Upper lobe of left lung (tissue), 6 donors: ENCODE results near the gene KLF3. TPM values are rescaled to one million over a fixed set of nuclear protein-coding genes. Genes with fewer than 3 reads are reported as not detected.
"Not testable (repeated sequence)": the region's sequence is repeated elsewhere in the genome, so short reads cannot be mapped to it uniquely, and the experiment has no call there.

Source experiments
- ATAC-seq, 2 donors: fragments of 200-7000 bp; cut with Tn5 transposase; one replicate each; pipeline ENCODE4 v1.9.1; 2022; ENCODE audit warnings: mild to moderate bottlenecking in 2 of 2, moderate library complexity in 2 of 2; ENCODE audit not compliant: low FRiP score in 2 of 2
- DNase-seq, 2 donors: peaks; one replicate each; pipeline ENCODE4 v3.0.0-alpha.2; 2019 to 2020
- H3K27ac ChIP-seq, 4 donors: fragments of 200-600 bp; sonication (generic); one replicate each; pipeline ENCODE4 v1.5.1; 2016 to 2019
- H3K27me3 ChIP-seq, 4 donors: fragments of 200-600 bp; sonication (generic); one replicate each; pipeline ENCODE4 v1.5.1; 2017 to 2019
- H3K36me3 ChIP-seq, 4 donors: fragments of 200-600 bp; sonication (generic); one replicate each; pipeline ENCODE4 v1.5.1; 2016 to 2019
- H3K4me1 ChIP-seq, 4 donors: fragments of 200-600 bp; sonication (generic); one replicate each; pipeline ENCODE4 v1.5.1; 2018 to 2019
- H3K4me3 ChIP-seq, 4 donors: fragments of 200-600 bp; sonication (generic); one replicate each; pipeline ENCODE4 v1.5.1; 2017 to 2019; ENCODE audit warnings: mild to moderate bottlenecking in 2 of 4, moderate library complexity in 1 of 4
- H3K9me3 ChIP-seq, 4 donors: fragments of 200-600 bp; sonication (generic); one replicate each; pipeline ENCODE4 v1.5.1; 2018 to 2019
- CTCF ChIP-seq, 6 experiments: fragments of 450-650 bp in 4 of 6; fragments of 200-600 bp in 2 of 6; sonication (generic) in 2 of 6; IDR thresholded peaks; one replicate each; pipeline ENCODE4 v1.5.1; 2016 to 2019; ENCODE audit warnings: antibody characterized with exemption in 6 of 6
- EP300 ChIP-seq, 4 donors: sonication (generic); formaldehyde crosslinking; IDR thresholded peaks; one replicate each; pipeline ENCODE4 v1.5.1; 2017; ENCODE audit warnings: antibody characterized with exemption in 4 of 4, control low read depth in 2 of 4
- POLR2A ChIP-seq, 4 donors: fragments of 450-650 bp; IDR thresholded peaks; one replicate each; pipeline ENCODE4 v1.5.1; 2016 to 2017; ENCODE audit warnings: antibody characterized with exemption in 4 of 4, mild to moderate bottlenecking in 2 of 4
- POLR2AphosphoS5 ChIP-seq, 2 donors: sonication (generic); formaldehyde crosslinking; IDR thresholded peaks; one replicate each; pipeline ENCODE4 v1.5.1; 2017; ENCODE audit warnings: antibody characterized with exemption in 2 of 2
- WGBS, 2 donors: methylation state at CpG; one replicate each; pipeline ENCODE4 v1.1.5; 2017 to 2018; 5-methylcytosine and 5-hydroxymethylcytosine counted together
- total RNA-seq, 6 donors: library from RNA; depleted of rRNA in 4 of 6; stranded (reverse); fragments of >200 nt in 4 of 6; gene quantifications; one replicate each; pipeline versions ENCODE4 v1.1.0 to v1.2.1, GENCODE V29; 2016 to 2021
- donor health status: DM: no; HTN: no; CAD: no; lungs with moderate emphysema.
- donor health status: DM: no; HTN: yes; CAD: no; lungs with severe emphysema.

KLF3 gene
- total RNA-seq, 6 donors from 2014 or later, result 32.5 to 73.9 (median 48.3) TPM

- peak overlapping the region in 3 of 4 donors; percentile 11 to 79 (median 21) for H3K27ac ChIP-seq
- TF ChIP-seq POLR2A (IDR thresholded peaks at IDR 0.05) (no peak), CTCF (IDR thresholded peaks at IDR 0.05) (no peak), POLR2AphosphoS5 (IDR thresholded peaks at IDR 0.05) (no peak), EP300 (IDR thresholded peaks at IDR 0.05) (no peak)
- 44 to 50% methylated on average over 1 of the region's 1 CpG for WGBS, 2 donors
Measured at GRCh38 chr4:38620065-38620464, 43.9 kb upstream of the KLF3 start.

GRCh38 chr4:38620527-38621027 is 43.4 kb upstream of the KLF3 start:
- WGBS, 2 donors, result 62 to 70% methylated on average over 2 of the region's 2 CpGs
- Histone ChIP-seq H3K4me1 (peaks cover 27 to 47% (median 30%) of the 10 kb centered on the region in 4 donors), H3K9me3 (no peaks in the 10 kb centered on the region), H3K36me3 (no peaks in the 10 kb centered on the region), H3K27ac (peak overlapping the region; percentile 11 to 79 (median 66)), H3K4me3 (no peak overlapping the region), H3K27me3 (no peaks in the 10 kb centered on the region)
- DNase-seq (no peak), ATAC-seq (peak in 1 of 2 donors; percentile 50)
- TF ChIP-seq POLR2AphosphoS5 (IDR thresholded peaks at IDR 0.05), result no peak
- TF ChIP-seq POLR2A (IDR thresholded peaks at IDR 0.05), result no peak
- no peak for TF ChIP-seq EP300 (IDR thresholded peaks at IDR 0.05)
- TF ChIP-seq CTCF (IDR thresholded peaks at IDR 0.05), result no peak

More at GRCh38 chr4:38620065-38620464, 43.9 kb upstream of the KLF3 start:
- DNase-seq, result no peak
- peaks cover 27 to 47% (median 30%) of the 10 kb centered on the region in 4 donors for H3K4me1 ChIP-seq
- no peaks in the 10 kb centered on the region for H3K9me3 ChIP-seq
- H3K4me3 ChIP-seq, result no peak overlapping the region
- H3K36me3 ChIP-seq, result no peaks in the 10 kb centered on the region
- ATAC-seq, result no peak
- H3K27me3 ChIP-seq, result no peaks in the 10 kb centered on the region

GRCh38 chr4:38621028-38621684 is 42.8 kb upstream of the KLF3 start:
- peak; percentile 51 to 87 for TF ChIP-seq POLR2AphosphoS5 (IDR thresholded peaks at IDR 0.05)
- TF ChIP-seq POLR2A (IDR thresholded peaks at IDR 0.05), result peak in 1 of 4 donors; percentile 5
- TF ChIP-seq CTCF (IDR thresholded peaks at IDR 0.05), result no peak
- TF ChIP-seq EP300 (IDR thresholded peaks at IDR 0.05), result peak; percentile 45 to 98 (median 75)
- H3K27ac ChIP-seq, result peak overlapping the region; percentile 65 to 79 (median 72)
- DNase-seq (peak in 1 of 2 donors; percentile 68), ATAC-seq (peak; percentile 92)
- no peak overlapping the region for H3K4me3 ChIP-seq
- WGBS, 2 donors, result 53 to 69% methylated on average over 9 of the region's 9 CpGs
- peaks cover 26 to 42% (median 28%) of the 10 kb centered on the region in 4 donors for H3K4me1 ChIP-seq
- H3K36me3 ChIP-seq, result no peaks in the 10 kb centered on the region
- H3K9me3 ChIP-seq, result no peaks in the 10 kb centered on the region
- no peaks in the 10 kb centered on the region for H3K27me3 ChIP-seq

- ATAC-seq (no peak), DNase-seq (no peak)
- Histone ChIP-seq H3K27me3 (no peaks in the 10 kb centered on the region), H3K9me3 (no peaks in the 10 kb centered on the region), H3K36me3 (no peaks in the 10 kb centered on the region), H3K4me3 (no peak overlapping the region), H3K27ac (peak overlapping the region; percentile 65 to 79 (median 72)), H3K4me1 (peaks cover 22 to 38% (median 28%) of the 10 kb centered on the region in 4 donors)
- WGBS, 2 donors, result 59 to 70% methylated on average over 6 of the region's 6 CpGs
- TF ChIP-seq POLR2AphosphoS5 (IDR thresholded peaks at IDR 0.05) (no peak), EP300 (IDR thresholded peaks at IDR 0.05) (peak in 1 of 4 donors; percentile 18)
Measured at GRCh38 chr4:38621831-38622230, 42.2 kb upstream of the KLF3 start.

GRCh38 chr4:38622340-38622739 is 41.7 kb upstream of the KLF3 start:
- 71% methylated on average over 2 of the region's 2 CpGs for WGBS, 2 donors
- not testable (repeated sequence) for DNase-seq, ATAC-seq, H3K36me3 ChIP-seq, H3K4me3 ChIP-seq, H3K27me3 ChIP-seq, H3K9me3 ChIP-seq
- Histone ChIP-seq H3K27ac (peak overlapping the region in 2 of 4 donors; percentile 67 to 79), H3K4me1 (peaks cover 22 to 33% (median 28%) of the 10 kb centered on the region in 4 donors)
